HEK293 (cell line): ENCODE measurements around the gene RRP1.

ENCODE experiments used
- ATF2 ChIP-seq: fragments of 450-650 bp; formaldehyde crosslinking; IDR thresholded peaks from 2 replicates; pipeline ENCODE4 v1.5.1; 2016; ENCODE audit warnings: missing biosample characterization, missing genetic modification characterization, low read depth
- CTCF ChIP-seq: fragments of 450-650 bp; formaldehyde crosslinking; IDR thresholded peaks from 2 replicates; pipeline ENCODE4 v1.5.1; 2016; ENCODE audit warnings: missing biosample characterization, missing genetic modification characterization
- SP7 ChIP-seq: fragments of 450-650 bp; formaldehyde crosslinking; IDR thresholded peaks from 2 replicates; pipeline ENCODE4 v1.5.1; 2016; ENCODE audit warnings: missing biosample characterization, missing genetic modification characterization
- ZBTB26 ChIP-seq: fragments of 450-650 bp; formaldehyde crosslinking; optimal IDR thresholded peaks from 2 replicates; pipeline ENCODE3; 2016; ENCODE audit warnings: missing biosample characterization, mild to moderate bottlenecking, missing genetic modification characterization
- ZFP37 ChIP-seq: fragments of 450-650 bp; formaldehyde crosslinking; IDR thresholded peaks from 2 replicates; pipeline ENCODE4 v1.5.1; 2016; ENCODE audit warnings: missing biosample characterization, missing genetic modification characterization
- ZNF18 ChIP-seq: fragments of 450-650 bp; formaldehyde crosslinking; IDR thresholded peaks from 2 replicates; pipeline ENCODE4 v1.5.1; 2016; ENCODE audit warnings: missing biosample characterization, missing genetic modification characterization
- ZNF423 ChIP-seq: fragments of 450-650 bp; formaldehyde crosslinking; IDR thresholded peaks from 2 replicates; pipeline ENCODE4 v1.5.1; 2016; ENCODE audit warnings: missing biosample characterization, missing genetic modification characterization
- ZNF776 ChIP-seq: fragments of 450-650 bp; formaldehyde crosslinking; IDR thresholded peaks from 2 replicates; pipeline ENCODE4 v1.5.0; 2017; ENCODE audit warnings: missing biosample characterization, missing genetic modification characterization, borderline replicate concordance

GRCh38 chr21:43824333-43825241, 35.2 kb downstream of the RRP1 start:
- TF ChIP-seq ZNF18 (tag by site-specific recombination): no peak
- TF ChIP-seq ZNF776 (tag by site-specific recombination): no peak
- TF ChIP-seq CTCF (tag by site-specific recombination): no peak
- no peak for TF ChIP-seq ZBTB26 (tag by site-specific recombination)
- TF ChIP-seq ATF2 (tag by site-specific recombination): no peak
- TF ChIP-seq SP7 (tag by site-specific recombination): no peak
- no peak for TF ChIP-seq ZFP37 (tag by site-specific recombination)
- TF ChIP-seq ZNF423 (tag by site-specific recombination): no peak
